Endothelial cell of umbilical vein (primary cell): ENCODE measurements around the gene CHKB. TPM values are rescaled to one million over a fixed set of nuclear protein-coding genes. Genes with fewer than 3 reads are reported as not detected.

Experiments used
- BruUV-seq: library from RNA; stranded (reverse); fragments of 400-500 nt; replicated peaks from 2 replicates; lab custom pipeline; 2021; lab: Mats Ljungman, UMichigan
- CTCF ChIA-PET: fragments of 300-600, 350-600 bp; sonication (Branson Sonifier 250); formaldehyde crosslinking; loops from one replicate; lab custom pipeline; 2021; ENCODE audit warnings: antibody characterized with exemption, inconsistent platforms; lab: Charles Lee
- POLR2A ChIA-PET: fragments of 300-600, 350-600 bp; sonication (Branson Sonifier 250); formaldehyde crosslinking; loops from one replicate; lab custom pipeline; 2021; ENCODE audit warnings: antibody characterized with exemption, inconsistent platforms; lab: Charles Lee
- DNase-seq: peaks from one replicate; pipeline ENCODE4 v3.0.0-alpha.2; 2011; ENCODE audit warnings: low read depth, low spot score
- FAIRE-seq: peaks from 2 replicates; lab custom pipeline; 2011; peaks lifted over from hg19 to GRCh38; lab: Jason Lieb, UNC
- H2AFZ ChIP-seq: 2 replicates; pipeline ENCODE4 v1.6.0; 2012; ENCODE audit warnings: low read depth, low read length, control low read depth, inconsistent platforms
- H3K27ac ChIP-seq: 2 replicates; pipeline ENCODE4 v1.5.1; 2011; ENCODE audit warnings: low read depth, mild to moderate bottlenecking, control low read depth, low read length, moderate library complexity; ENCODE audit not compliant: insufficient read depth
- H3K27me3 ChIP-seq, 2 experiments: 2 replicates each; pipeline versions ENCODE4 v1.6.0 to v1.6.1; 2011; ENCODE audit warnings: low read length in 2 of 2, mixed read lengths in 1 of 2; ENCODE audit not compliant: control insufficient read depth in 2 of 2, insufficient read depth in 2 of 2
- H3K36me3 ChIP-seq, 2 experiments: 2 replicates in 1 of 2; 3 replicates in 1 of 2; pipeline ENCODE4 v1.5.1; 2011; ENCODE audit warnings: low read length in 2 of 2, mild to moderate bottlenecking in 1 of 2, moderate library complexity in 1 of 2; ENCODE audit not compliant: control insufficient read depth in 2 of 2, insufficient read depth in 2 of 2; ENCODE audit errors: extremely low read depth in 1 of 2
- H3K4me1 ChIP-seq: 3 replicates; pipeline ENCODE4 v1.5.1; 2011; ENCODE audit warnings: mild to moderate bottlenecking, low read length; ENCODE audit not compliant: control insufficient read depth, insufficient read depth; ENCODE audit errors: extremely low read depth
- H3K4me2 ChIP-seq: 2 replicates; pipeline ENCODE4 v1.6.1; 2011; ENCODE audit warnings: low read length, control low read depth, mixed read lengths; ENCODE audit not compliant: insufficient read depth
- H3K4me3 ChIP-seq, 3 experiments: fragments of 200-600 bp in 1 of 3; sonication (generic), shearing (Covaris generic) in 1 of 3; replicated peaks in 1 of 3; 2 replicates each; pipeline ENCODE4 v1.5.1; 2011 to 2016; ENCODE audit warnings: control low read depth in 3 of 3, low read length in 3 of 3, mild to moderate bottlenecking in 2 of 3, inconsistent platforms in 1 of 3, low read depth in 1 of 3, moderate library complexity in 1 of 3; ENCODE audit not compliant: insufficient read depth in 1 of 3
- H3K79me2 ChIP-seq: 2 replicates; pipeline ENCODE4 v1.6.0; 2012; ENCODE audit warnings: low read length, inconsistent platforms; ENCODE audit not compliant: control insufficient read depth, insufficient read depth
- H3K9ac ChIP-seq: replicated peaks from 2 replicates; pipeline ENCODE3; 2011; ENCODE audit warnings: low read length, control low read depth; ENCODE audit not compliant: insufficient read depth; ENCODE audit errors: extremely low read depth
- H3K9me1 ChIP-seq: replicated peaks from 3 replicates; pipeline ENCODE4 v1.6.0; 2011; ENCODE audit warnings: mild to moderate bottlenecking, low read length; ENCODE audit not compliant: control insufficient read depth, insufficient read depth; ENCODE audit errors: extremely low read depth
- H3K9me3 ChIP-seq: replicated peaks from 2 replicates; pipeline ENCODE4 v1.5.1; 2012; ENCODE audit warnings: low read length, inconsistent platforms; ENCODE audit not compliant: control insufficient read depth, insufficient read depth
- H4K20me1 ChIP-seq: replicated peaks from 2 replicates; pipeline ENCODE3; 2011; ENCODE audit warnings: mild to moderate bottlenecking, low read length; ENCODE audit not compliant: control insufficient read depth, insufficient read depth; ENCODE audit errors: extremely low read depth
- EZH2 ChIP-seq: IDR thresholded peaks from 2 replicates; pipeline ENCODE4 v1.6.1; 2012; ENCODE audit warnings: borderline replicate concordance, low read depth, mild to moderate bottlenecking, moderate library complexity, low read length, inconsistent platforms; ENCODE audit not compliant: severe bottlenecking
- FOS ChIP-seq: IDR thresholded peaks from 2 replicates; pipeline ENCODE4 v1.6.1; 2011; ENCODE audit warnings: mild to moderate bottlenecking, low read length, moderate library complexity, borderline replicate concordance; ENCODE audit not compliant: insufficient read depth
- GATA2 ChIP-seq: IDR thresholded peaks from 2 replicates; pipeline ENCODE4 v1.7.0; 2011; ENCODE audit warnings: low read depth, mild to moderate bottlenecking, moderate library complexity, mixed read lengths, low read length; ENCODE audit not compliant: insufficient read length, insufficient read depth
- JUN ChIP-seq: IDR thresholded peaks from 2 replicates; pipeline ENCODE4 v1.6.1; 2011; ENCODE audit warnings: borderline replicate concordance, low read depth; ENCODE audit not compliant: insufficient read length, insufficient read depth
- MYC ChIP-seq: IDR thresholded peaks from one replicate; pipeline ENCODE4 v1.6.1; 2011; ENCODE audit warnings: mild to moderate bottlenecking, low read depth, low read length
- POLR2A ChIP-seq: IDR thresholded peaks from 2 replicates; pipeline ENCODE4 v1.6.1; 2012; ENCODE audit warnings: low read depth, mild to moderate bottlenecking, control low read depth, low read length
- POLR2AphosphoS5 ChIP-seq: IDR thresholded peaks from 2 replicates; pipeline ENCODE4 v1.6.1; 2012; ENCODE audit warnings: low read depth, mild to moderate bottlenecking, control low read depth, low read length, moderate library complexity; ENCODE audit not compliant: insufficient read depth
- dilution Hi-C: fragments of 300-500 bp; cut with MboI; formaldehyde crosslinking; loops from one replicate; pipeline ENCODE4 v1.15.0; 2019; ENCODE audit warnings: low sequenced_read_pairs; ENCODE audit not compliant: extremely low pct_ligation_motif_present
- intact Hi-C: fragments of 100-400 bp; cut with micrococcal nuclease; formaldehyde crosslinking; loops from one replicate; pipeline ENCODE4 v1.10.0; 2022
- polyA plus RNA-seq, 4 experiments: library from polyadenylated mRNA; depleted of rRNA in 3 of 4; stranded (reverse) in 3 of 4; unstranded in 1 of 4; fragments of >200 nt; gene quantifications; 2 replicates each; pipeline versions ENCODE4 v1.2.1 to v1.2.3, GENCODE V29; 2011 to 2012; ENCODE audit warnings: missing spikeins in 1 of 4
- total RNA-seq: library from RNA; stranded (reverse); gene quantifications from 2 replicates; pipeline ENCODE4 v1.2.3, GENCODE V29; 2021
- TF ChIP-seq, protein P1 (sequence below), 2 donors: IDR thresholded peaks; 1 replicate in 1 of 2; 2 replicates in 1 of 2; pipeline ENCODE4 v1.5.1; 2011; ENCODE audit warnings: low read length in 2 of 2, mild to moderate bottlenecking in 2 of 2, moderate library complexity in 2 of 2, control low read depth in 1 of 2, inconsistent platforms in 1 of 2, low read depth in 1 of 2; ENCODE audit not compliant: insufficient read depth in 1 of 2; ENCODE audit errors: extremely low read depth in 1 of 2
- TF ChIP-seq, protein P2 (sequence below): IDR thresholded peaks from 2 replicates; pipeline ENCODE4 v1.6.1; 2011; ENCODE audit not compliant: insufficient read depth, insufficient read length

The CHKB gene
- total and polyA plus RNA-seq, 2 donors (not counting 3 experiments of a cell fraction or from before 2014, with no cell fraction given) = 62.4 to 70.6 TPM

DNA sequence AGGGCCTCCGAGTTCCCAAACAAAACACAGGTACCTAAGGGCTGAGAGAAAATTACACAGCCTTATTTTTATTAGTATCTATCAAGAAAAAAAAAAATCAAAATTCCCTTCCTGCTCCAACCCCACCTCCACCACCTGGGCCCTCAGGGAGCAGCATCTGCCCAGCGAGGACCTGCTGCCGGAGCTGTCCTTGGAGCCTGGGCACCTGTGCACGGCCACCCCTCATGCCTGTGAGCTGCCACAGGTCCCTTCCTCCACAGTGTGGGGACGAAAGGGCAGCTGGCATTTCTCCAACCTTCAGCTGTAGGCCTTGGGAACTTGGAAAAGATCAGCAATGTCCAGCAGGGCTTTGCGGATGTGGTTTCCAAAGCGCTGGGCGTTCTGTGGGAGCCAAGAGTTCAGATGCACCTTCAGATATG, 13.6 kb downstream of the CHKB start:
- no peaks in the 10 kb centered on the region for H3K9me3 ChIP-seq
- TF ChIP-seq EZH2 = no peak
- TF ChIP-seq POLR2AphosphoS5 = no peak
- TF ChIP-seq, protein P1, sequence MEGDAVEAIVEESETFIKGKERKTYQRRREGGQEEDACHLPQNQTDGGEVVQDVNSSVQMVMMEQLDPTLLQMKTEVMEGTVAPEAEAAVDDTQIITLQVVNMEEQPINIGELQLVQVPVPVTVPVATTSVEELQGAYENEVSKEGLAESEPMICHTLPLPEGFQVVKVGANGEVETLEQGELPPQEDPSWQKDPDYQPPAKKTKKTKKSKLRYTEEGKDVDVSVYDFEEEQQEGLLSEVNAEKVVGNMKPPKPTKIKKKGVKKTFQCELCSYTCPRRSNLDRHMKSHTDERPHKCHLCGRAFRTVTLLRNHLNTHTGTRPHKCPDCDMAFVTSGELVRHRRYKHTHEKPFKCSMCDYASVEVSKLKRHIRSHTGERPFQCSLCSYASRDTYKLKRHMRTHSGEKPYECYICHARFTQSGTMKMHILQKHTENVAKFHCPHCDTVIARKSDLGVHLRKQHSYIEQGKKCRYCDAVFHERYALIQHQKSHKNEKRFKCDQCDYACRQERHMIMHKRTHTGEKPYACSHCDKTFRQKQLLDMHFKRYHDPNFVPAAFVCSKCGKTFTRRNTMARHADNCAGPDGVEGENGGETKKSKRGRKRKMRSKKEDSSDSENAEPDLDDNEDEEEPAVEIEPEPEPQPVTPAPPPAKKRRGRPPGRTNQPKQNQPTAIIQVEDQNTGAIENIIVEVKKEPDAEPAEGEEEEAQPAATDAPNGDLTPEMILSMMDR (IDR thresholded peaks at IDR 0.05; ENCODE audit: extremely low read depth in 1 of 2, insufficient read depth in 1 of 2, low read depth in 1 of 2, low read length in 2 of 2) = no peak
- no peak for TF ChIP-seq POLR2A
- TF ChIP-seq JUN = no peak
- TF ChIP-seq, protein P2, sequence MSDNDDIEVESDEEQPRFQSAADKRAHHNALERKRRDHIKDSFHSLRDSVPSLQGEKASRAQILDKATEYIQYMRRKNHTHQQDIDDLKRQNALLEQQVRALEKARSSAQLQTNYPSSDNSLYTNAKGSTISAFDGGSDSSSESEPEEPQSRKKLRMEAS = no peak
- TF ChIP-seq MYC = no peak
- no peak for TF ChIP-seq FOS
- no peak for TF ChIP-seq GATA2
- no peak overlapping the region for H3K4me2 ChIP-seq
- POLR2A ChIA-PET = no interaction called here
- no peaks in the 10 kb centered on the region for H3K4me1 ChIP-seq
- DNase-seq = no peak
- no TSS peak for BruUV-seq
- H3K9ac ChIP-seq = no peak overlapping the region
- H3K4me3 ChIP-seq = no peak overlapping the region
- no peaks in the 10 kb centered on the region for H3K36me3 ChIP-seq
- H3K9me1 ChIP-seq = no peaks in the 10 kb centered on the region
- no peak overlapping the region for H2AFZ ChIP-seq
- dilution Hi-C loops (no loop called here), intact Hi-C loops (no loop called here)
- peaks cover 0 to 5% of the 10 kb centered on the region in 2 experiments for H3K27me3 ChIP-seq
- H3K27ac ChIP-seq = no peak overlapping the region
- no peak for FAIRE-seq
- CTCF ChIA-PET = interaction anchor here (0.9 to 1.8 kb wide), 2 partner anchors 9 to 52 kb away, joined by 4 to 5 read pairs; no protein-coding TSS in a partner anchor
- no peaks in the 10 kb centered on the region for H4K20me1 ChIP-seq
- no peaks in the 10 kb centered on the region for H3K79me2 ChIP-seq
